ENCODE data around the gene NQO2. TPM values are rescaled to one million over a fixed set of nuclear protein-coding genes. Genes with fewer than 3 reads are reported as not detected.

NQO2 gene
- total and polyA plus RNA-seq, 3 donors from 2014 or later = 9.5 to 35.6 (median 16.8) TPM

DNA sequence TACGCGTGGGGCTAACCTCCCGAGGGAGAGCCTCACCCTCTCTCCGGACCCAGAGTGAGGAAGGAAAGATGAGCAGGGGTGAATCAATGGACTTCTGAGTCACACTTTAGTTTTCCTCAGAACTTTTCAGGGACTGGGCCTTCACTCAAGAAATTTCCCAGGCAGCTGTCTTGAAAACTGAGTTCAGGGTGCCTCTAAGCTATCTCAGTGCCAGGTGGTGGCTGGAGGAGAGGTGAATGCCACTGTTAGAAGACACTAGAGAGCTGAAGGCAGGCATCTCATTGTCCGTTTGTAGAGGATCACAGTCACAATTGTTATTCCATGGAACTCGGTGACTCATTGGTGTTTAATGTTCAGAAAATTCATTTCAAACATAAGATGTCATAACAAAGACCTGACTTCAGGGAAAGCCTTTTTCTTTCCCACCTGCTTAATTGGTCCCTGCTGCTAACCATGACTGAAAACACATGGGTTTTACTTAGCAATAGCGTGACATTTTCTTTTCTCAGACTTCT, 23.1 kb upstream of the NQO2 start:
- DNase-seq = no peak
- H3K4me3 ChIP-seq = no peak overlapping the region
- TF ChIP-seq POLR2A (IDR thresholded peaks at IDR 0.05) = no peak
- TF ChIP-seq, protein P1, sequence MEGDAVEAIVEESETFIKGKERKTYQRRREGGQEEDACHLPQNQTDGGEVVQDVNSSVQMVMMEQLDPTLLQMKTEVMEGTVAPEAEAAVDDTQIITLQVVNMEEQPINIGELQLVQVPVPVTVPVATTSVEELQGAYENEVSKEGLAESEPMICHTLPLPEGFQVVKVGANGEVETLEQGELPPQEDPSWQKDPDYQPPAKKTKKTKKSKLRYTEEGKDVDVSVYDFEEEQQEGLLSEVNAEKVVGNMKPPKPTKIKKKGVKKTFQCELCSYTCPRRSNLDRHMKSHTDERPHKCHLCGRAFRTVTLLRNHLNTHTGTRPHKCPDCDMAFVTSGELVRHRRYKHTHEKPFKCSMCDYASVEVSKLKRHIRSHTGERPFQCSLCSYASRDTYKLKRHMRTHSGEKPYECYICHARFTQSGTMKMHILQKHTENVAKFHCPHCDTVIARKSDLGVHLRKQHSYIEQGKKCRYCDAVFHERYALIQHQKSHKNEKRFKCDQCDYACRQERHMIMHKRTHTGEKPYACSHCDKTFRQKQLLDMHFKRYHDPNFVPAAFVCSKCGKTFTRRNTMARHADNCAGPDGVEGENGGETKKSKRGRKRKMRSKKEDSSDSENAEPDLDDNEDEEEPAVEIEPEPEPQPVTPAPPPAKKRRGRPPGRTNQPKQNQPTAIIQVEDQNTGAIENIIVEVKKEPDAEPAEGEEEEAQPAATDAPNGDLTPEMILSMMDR (IDR thresholded peaks at IDR 0.05) = no peak
- no peaks in the 10 kb centered on the region for H3K9me3 ChIP-seq
- intact Hi-C loops (cut with DNase I; ENCODE audit: low total_unique reads) = no loop called here
- H3K4me1 ChIP-seq = peaks cover 20% of the 10 kb centered on the region
- 79 to 82% methylated on average over 7 of the region's 7 CpGs for WGBS, 2 donors
- H3K36me3 ChIP-seq (ENCODE audit: low read depth, missing control alignments) = no peaks in the 10 kb centered on the region
- H3K27ac ChIP-seq = no peak overlapping the region
- no peaks in the 10 kb centered on the region for H3K27me3 ChIP-seq

DNA sequence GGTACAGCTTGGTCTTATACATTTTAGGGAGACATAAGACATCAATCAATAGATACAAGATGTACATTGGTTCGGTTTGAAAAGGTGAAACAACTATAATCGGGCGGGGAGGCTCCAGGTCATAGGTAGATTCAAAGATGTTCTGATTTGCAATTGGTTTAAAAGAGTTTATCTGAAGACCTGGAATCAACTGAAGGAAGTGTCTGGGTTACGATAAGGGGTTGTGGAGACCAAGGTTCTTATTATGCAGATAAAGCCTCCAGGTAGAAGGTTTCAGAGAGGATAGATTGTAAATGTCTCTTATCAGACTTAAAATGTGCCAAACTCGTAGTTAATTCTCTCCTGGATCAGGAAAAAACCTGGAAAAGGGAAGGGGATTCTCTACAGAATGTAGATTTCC, 22.4 kb upstream of the NQO2 start:
- DNase-seq = no peak
- 79 to 89% methylated on average over 5 of the region's 5 CpGs for WGBS, 2 donors
- Histone ChIP-seq H3K27me3 (no peaks in the 10 kb centered on the region), H3K27ac (peak overlapping the region in 1 of 2 donors; percentile 17), H3K36me3 (ENCODE audit: low read depth, missing control alignments) (no peaks in the 10 kb centered on the region), H3K9me3 (no peaks in the 10 kb centered on the region), H3K4me3 (no peak overlapping the region), H3K4me1 (peaks cover 22% of the 10 kb centered on the region)
- no peak for TF ChIP-seq POLR2A (IDR thresholded peaks at IDR 0.05)
- TF ChIP-seq, protein P1 (IDR thresholded peaks at IDR 0.05) = no peak
- intact Hi-C loops (cut with DNase I; ENCODE audit: low total_unique reads) = no loop called here

DNA sequence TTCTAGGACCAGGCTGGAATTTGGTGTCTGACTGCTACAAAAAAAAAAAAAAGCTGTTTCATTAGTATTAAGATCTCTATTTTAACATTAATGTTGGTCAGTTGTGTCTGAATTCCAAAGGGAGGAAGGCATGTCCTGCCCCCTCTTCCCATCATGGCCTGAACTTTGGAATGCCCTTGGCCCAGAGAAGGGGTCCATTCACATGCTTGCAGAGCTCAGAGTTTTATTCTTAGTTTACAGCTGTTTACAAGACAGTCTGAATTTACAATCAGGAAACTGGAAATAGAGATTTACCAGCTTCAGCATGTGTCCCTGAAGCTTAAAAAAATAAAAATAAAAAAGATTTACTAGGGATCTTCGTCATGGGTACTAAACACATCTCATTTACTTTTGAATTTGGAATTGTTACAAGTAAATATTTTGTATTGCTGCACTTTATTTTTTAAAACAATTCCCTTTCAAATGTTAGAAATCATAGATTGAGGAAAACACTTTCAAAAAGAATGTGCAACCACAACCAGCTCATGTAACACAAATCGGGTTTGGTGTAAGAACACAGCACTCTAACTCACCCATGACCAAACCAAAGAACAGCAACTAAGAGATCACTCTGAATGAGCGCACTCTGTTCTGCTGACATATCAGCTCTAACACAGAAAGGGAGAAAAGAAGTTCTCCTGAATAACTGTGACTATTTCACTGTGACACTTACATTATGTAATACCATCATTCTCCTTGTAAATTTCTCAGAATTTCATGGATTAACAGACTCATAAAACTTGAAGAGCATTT, 21.7 kb upstream of the NQO2 start:
- no peak for DNase-seq
- 60 to 61% methylated on average over 3 of the region's 3 CpGs for WGBS, 2 donors
- Histone ChIP-seq H3K36me3 (ENCODE audit: low read depth, missing control alignments) (no peaks in the 10 kb centered on the region), H3K4me3 (no peak overlapping the region), H3K9me3 (no peaks in the 10 kb centered on the region), H3K27me3 (no peaks in the 10 kb centered on the region), H3K4me1 (peaks cover 22% of the 10 kb centered on the region), H3K27ac (peak overlapping the region in 1 of 2 donors; percentile 17)
- intact Hi-C loops (cut with DNase I; ENCODE audit: low total_unique reads) = no loop called here
- TF ChIP-seq POLR2A (IDR thresholded peaks at IDR 0.05) = no peak
- TF ChIP-seq, protein P1 (IDR thresholded peaks at IDR 0.05) = no peak

DNA sequence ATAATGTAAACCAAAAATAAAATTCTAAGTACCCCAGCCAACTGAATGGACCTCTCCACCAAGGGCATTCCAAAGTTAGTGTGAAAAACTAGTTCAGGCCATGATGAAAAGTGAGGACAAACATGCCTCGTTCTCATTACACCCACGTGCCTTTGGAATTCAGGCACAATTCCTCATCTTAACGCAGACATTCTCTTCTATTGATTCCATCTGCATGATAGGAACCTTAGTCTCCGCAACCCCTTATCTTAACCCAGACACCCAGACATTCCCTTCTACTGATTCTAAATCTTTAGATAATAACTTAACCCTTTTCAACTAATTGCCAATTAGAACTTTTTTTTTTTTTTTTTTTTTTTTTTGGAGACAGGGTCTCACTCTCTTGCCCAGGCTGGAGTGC, 20.8 kb upstream of the NQO2 start:
- intact Hi-C loops (cut with DNase I; ENCODE audit: low total_unique reads) = no loop called here
- Histone ChIP-seq H3K9me3 (no peaks in the 10 kb centered on the region), H3K27ac (peak overlapping the region in 1 of 2 donors; percentile 17), H3K4me3 (no peak overlapping the region), H3K36me3 (ENCODE audit: low read depth, missing control alignments) (no peaks in the 10 kb centered on the region), H3K4me1 (peaks cover 22% of the 10 kb centered on the region), H3K27me3 (no peaks in the 10 kb centered on the region)
- no peak for DNase-seq
- TF ChIP-seq, protein P1 (IDR thresholded peaks at IDR 0.05) = no peak
- TF ChIP-seq POLR2A (IDR thresholded peaks at IDR 0.05) = no peak
- WGBS, 2 donors = 57 to 68% methylated on average over 4 of the region's 4 CpGs

Data from testis (tissue), 3 donors.